ES-I3 (cell line): ENCODE results near the gene DIO1.
"Not testable (repeated sequence)": the region's sequence is repeated elsewhere in the genome, so short reads cannot be mapped to it uniquely, and the experiment has no call there.

Source experiments
- H3K36me3 ChIP-seq: 2 replicates; pipeline ENCODE4 v1.6.1; 2013; ENCODE audit warnings: mild to moderate bottlenecking, low read length, control low read depth, moderate library complexity; ENCODE audit not compliant: insufficient read depth
- H3K4me1 ChIP-seq: 2 replicates; pipeline ENCODE4 v1.6.1; 2013; ENCODE audit warnings: mild to moderate bottlenecking, control low read depth, low read length; ENCODE audit not compliant: insufficient read depth
- H3K9ac ChIP-seq: 2 replicates; pipeline ENCODE4 v1.6.1; 2013; ENCODE audit warnings: low read depth, mild to moderate bottlenecking, low read length, moderate library complexity
- H3K9me3 ChIP-seq: 2 replicates; pipeline ENCODE4 v1.6.1; 2013; ENCODE audit warnings: mild to moderate bottlenecking, low read length, moderate library complexity; ENCODE audit not compliant: control insufficient read depth, insufficient read depth

Gene DIO1

GRCh38 chr1:53883600-53883999 lies 10.4 kb upstream of the DIO1 start:
- H3K36me3 ChIP-seq, H3K9ac ChIP-seq, H3K4me1 ChIP-seq: not testable (repeated sequence)

GRCh38 chr1:53888681-53889080 lies 5.3 kb upstream of the DIO1 start:
- no peaks in the 10 kb centered on the region for H3K9me3 ChIP-seq
- H3K36me3 ChIP-seq, result no peaks in the 10 kb centered on the region
- peaks cover 6% of the 10 kb centered on the region for H3K4me1 ChIP-seq
- no peak overlapping the region for H3K9ac ChIP-seq

More at GRCh38 chr1:53883600-53883999, 10.4 kb upstream of the DIO1 start:
- not testable (repeated sequence) for H3K9me3 ChIP-seq

- Histone ChIP-seq H3K9me3 (no peaks in the 10 kb centered on the region), H3K4me1 (peaks cover 6% of the 10 kb centered on the region), H3K36me3 (no peaks in the 10 kb centered on the region), H3K9ac (peak within 1 kb of the TSS; percentile 53; the same call in 1 of the 2 replicates)
Measured at GRCh38 chr1:53889304-53890298, 4.4 kb upstream of the DIO1 start, which contains the start of gene YIPF1. Gene YIPF1, minus strand, starts transcription at chr1:53889797. Its CDS starts 860 bp downstream, at chr1:53888937.

- Histone ChIP-seq H3K9ac (peak overlapping the region; percentile 53; the same call in 1 of the 2 replicates), H3K36me3 (no peaks in the 10 kb centered on the region), H3K9me3 (no peaks in the 10 kb centered on the region), H3K4me1 (peaks cover 6% of the 10 kb centered on the region)
Measured at GRCh38 chr1:53890522-53890941, 3.5 kb upstream of the DIO1 start.

- H3K4me1 ChIP-seq, result peaks cover 6% of the 10 kb centered on the region
- H3K9me3 ChIP-seq, result no peaks in the 10 kb centered on the region
- H3K9ac ChIP-seq, result no peak overlapping the region
- H3K36me3 ChIP-seq, result no peaks in the 10 kb centered on the region
Measured at GRCh38 chr1:53891018-53891417, 3.0 kb upstream of the DIO1 start.

- H3K4me1 ChIP-seq, result peaks cover 6% of the 10 kb centered on the region
- H3K9ac ChIP-seq, result no peak overlapping the region
- no peaks in the 10 kb centered on the region for H3K9me3 ChIP-seq
- no peaks in the 10 kb centered on the region for H3K36me3 ChIP-seq
Measured at GRCh38 chr1:53891678-53892077, 2.3 kb upstream of the DIO1 start.

- no peaks in the 10 kb centered on the region for H3K36me3 ChIP-seq
- peaks cover 6% of the 10 kb centered on the region for H3K4me1 ChIP-seq
- H3K9ac ChIP-seq, result no peak overlapping the region
- H3K9me3 ChIP-seq, result no peaks in the 10 kb centered on the region
Measured at GRCh38 chr1:53892911-53893310, 1.1 kb upstream of the DIO1 start.

GRCh38 chr1:53894644-53895043 lies 657 bp downstream of the DIO1 start:
- peaks cover 6% of the 10 kb centered on the region for H3K4me1 ChIP-seq
- H3K9ac ChIP-seq, result no peak overlapping the region
- no peaks in the 10 kb centered on the region for H3K9me3 ChIP-seq
- no peaks in the 10 kb centered on the region for H3K36me3 ChIP-seq

GRCh38 chr1:53895421-53895820 lies 1.4 kb downstream of the DIO1 start:
- no peaks in the 10 kb centered on the region for H3K36me3 ChIP-seq
- no peak overlapping the region for H3K9ac ChIP-seq
- no peaks in the 10 kb centered on the region for H3K9me3 ChIP-seq
- peaks cover 3% of the 10 kb centered on the region for H3K4me1 ChIP-seq

- no peaks in the 10 kb centered on the region for H3K36me3 ChIP-seq
- H3K9me3 ChIP-seq, result no peaks in the 10 kb centered on the region
- H3K9ac ChIP-seq, result no peak overlapping the region
- no peaks in the 10 kb centered on the region for H3K4me1 ChIP-seq
Measured at GRCh38 chr1:53896635-53897229, 2.7 kb downstream of the DIO1 start.

- Histone ChIP-seq H3K9me3 (no peaks in the 10 kb centered on the region), H3K9ac (no peak overlapping the region), H3K4me1 (no peaks in the 10 kb centered on the region), H3K36me3 (no peaks in the 10 kb centered on the region)
Measured at GRCh38 chr1:53899206-53899628, 5.2 kb downstream of the DIO1 start.

- H3K9ac ChIP-seq, result no peak overlapping the region
- no peaks in the 10 kb centered on the region for H3K36me3 ChIP-seq
- no peaks in the 10 kb centered on the region for H3K4me1 ChIP-seq
- no peaks in the 10 kb centered on the region for H3K9me3 ChIP-seq
Measured at GRCh38 chr1:53899708-53900107, 5.7 kb downstream of the DIO1 start.

GRCh38 chr1:53902235-53903138 lies 8.5 kb downstream of the DIO1 start:
- H3K4me1 ChIP-seq, result no peaks in the 10 kb centered on the region

GRCh38 chr1:53905509-53905908 lies 11.5 kb downstream of the DIO1 start:
- H3K4me1 ChIP-seq, result peaks cover 4% of the 10 kb centered on the region; the same call in 1 of the 2 replicates
- no peaks in the 10 kb centered on the region for H3K9me3 ChIP-seq
- no peaks in the 10 kb centered on the region for H3K36me3 ChIP-seq
- no peak overlapping the region for H3K9ac ChIP-seq

More at GRCh38 chr1:53902235-53903138, 8.5 kb downstream of the DIO1 start:
- Histone ChIP-seq H3K9ac (no peak overlapping the region), H3K9me3 (no peaks in the 10 kb centered on the region), H3K36me3 (no peaks in the 10 kb centered on the region)
